RWPE2 (cell line): ENCODE results near the gene PDE8B.
"Not testable (repeated sequence)": the region's sequence is repeated elsewhere in the genome, so short reads cannot be mapped to it uniquely, and the experiment has no call there.

Source experiments
- ATAC-seq: fragments of 200-7000 bp; cut with Tn5 transposase; 3 replicates; pipeline ENCODE4 v1.9.1; 2021; ENCODE audit warnings: low read depth
- DNase-seq: peaks from one replicate; pipeline ENCODE4 v3.0.0-alpha.2; 2020; ENCODE audit warnings: low spot score
- H3K27ac ChIP-seq: fragments of 450-650 bp; 2 replicates; pipeline ENCODE4 v1.5.1; 2017; ENCODE audit warnings: mild to moderate bottlenecking; ENCODE audit not compliant: poor library complexity, severe bottlenecking
- H3K27me3 ChIP-seq: fragments of 250-450 bp; sonication (Bioruptor Pico); 2 replicates; pipeline ENCODE4 v1.5.1; 2021; ENCODE audit warnings: mild to moderate bottlenecking, moderate library complexity; ENCODE audit not compliant: insufficient read depth, poor library complexity, severe bottlenecking
- H3K36me3 ChIP-seq: fragments of 250-450 bp; sonication (Bioruptor Pico); 2 replicates; pipeline ENCODE4 v1.5.1; 2020; ENCODE audit warnings: low read depth, mild to moderate bottlenecking, moderate library complexity
- H3K4me1 ChIP-seq: fragments of 250-450 bp; sonication (Bioruptor Pico); 2 replicates; pipeline ENCODE4 v1.5.1; 2021; ENCODE audit warnings: mild to moderate bottlenecking, moderate library complexity; ENCODE audit not compliant: insufficient read depth, poor library complexity, severe bottlenecking
- H3K4me3 ChIP-seq: fragments of 250-450 bp; sonication (Bioruptor Pico); 2 replicates; pipeline ENCODE4 v1.5.1; 2021; ENCODE audit warnings: mild to moderate bottlenecking, moderate library complexity; ENCODE audit not compliant: severe bottlenecking
- H3K9me3 ChIP-seq: fragments of 250-450 bp; sonication (Bioruptor Pico); 2 replicates; pipeline ENCODE4 v1.5.1; 2021; ENCODE audit warnings: mild to moderate bottlenecking, moderate library complexity; ENCODE audit not compliant: severe bottlenecking
- CTCF ChIP-seq: fragments of 450-650 bp; IDR thresholded peaks from one replicate; pipeline ENCODE4 v1.5.1; 2017; ENCODE audit warnings: mild to moderate bottlenecking, moderate library complexity; ENCODE audit not compliant: poor library complexity, severe bottlenecking

The PDE8B gene

GRCh38 chr5:77369566-77369965 lies 159.1 kb downstream of the PDE8B start:
- peaks cover 3% of the 10 kb centered on the region for H3K27me3 ChIP-seq
- H3K27ac ChIP-seq, result no peak overlapping the region
- no peaks in the 10 kb centered on the region for H3K36me3 ChIP-seq
- no peak for TF ChIP-seq CTCF
- ATAC-seq (no peak), DNase-seq (no peak)
- H3K9me3 ChIP-seq, result no peaks in the 10 kb centered on the region
- H3K4me3 ChIP-seq, result no peak overlapping the region
- no peaks in the 10 kb centered on the region for H3K4me1 ChIP-seq

GRCh38 chr5:77374686-77375085 lies 164.2 kb downstream of the PDE8B start:
- TF ChIP-seq CTCF, result no peak
- Histone ChIP-seq H3K27ac (no peak overlapping the region), H3K4me1 (no peaks in the 10 kb centered on the region), H3K36me3 (no peaks in the 10 kb centered on the region), H3K9me3 (peaks cover 2% of the 10 kb centered on the region), H3K27me3 (peaks cover 5% of the 10 kb centered on the region), H3K4me3 (no peak overlapping the region)
- no peak for ATAC-seq
- no peak for DNase-seq

GRCh38 chr5:77376609-77377300 lies 166.3 kb downstream of the PDE8B start:
- peaks cover 2% of the 10 kb centered on the region for H3K9me3 ChIP-seq
- H3K4me3 ChIP-seq, result no peak overlapping the region
- H3K27me3 ChIP-seq, result peaks cover 3% of the 10 kb centered on the region
- TF ChIP-seq CTCF, result no peak
- H3K4me1 ChIP-seq, result no peaks in the 10 kb centered on the region
- no peak for ATAC-seq
- H3K36me3 ChIP-seq, result no peaks in the 10 kb centered on the region
- no peak for DNase-seq
- no peak overlapping the region for H3K27ac ChIP-seq

- no peak for TF ChIP-seq CTCF
Measured at GRCh38 chr5:77379558-77380061, 169.1 kb downstream of the PDE8B start.

GRCh38 chr5:77380636-77381035 lies 170.2 kb downstream of the PDE8B start:
- no peak for ATAC-seq
- H3K9me3 ChIP-seq, result peaks cover 2% of the 10 kb centered on the region
- H3K4me1 ChIP-seq, result no peaks in the 10 kb centered on the region
- peaks cover 3% of the 10 kb centered on the region for H3K27me3 ChIP-seq
- no peak for TF ChIP-seq CTCF
- H3K4me3 ChIP-seq, result no peak overlapping the region
- H3K36me3 ChIP-seq, result no peaks in the 10 kb centered on the region
- H3K27ac ChIP-seq, result no peak overlapping the region
- no peak for DNase-seq

More at GRCh38 chr5:77379558-77380061, 169.1 kb downstream of the PDE8B start:
- no peaks in the 10 kb centered on the region for H3K4me1 ChIP-seq
- H3K4me3 ChIP-seq, result no peak overlapping the region
- peaks cover 3% of the 10 kb centered on the region for H3K27me3 ChIP-seq
- H3K9me3 ChIP-seq, result peaks cover 2% of the 10 kb centered on the region
- no peak for ATAC-seq
- H3K36me3 ChIP-seq, result no peaks in the 10 kb centered on the region
- no peak overlapping the region for H3K27ac ChIP-seq
- DNase-seq, result no peak

- not testable (repeated sequence) for DNase-seq, ATAC-seq, H3K4me3 ChIP-seq, H3K27ac ChIP-seq, H3K27me3 ChIP-seq, H3K36me3 ChIP-seq, H3K4me1 ChIP-seq, H3K9me3 ChIP-seq
Measured at GRCh38 chr5:77383336-77383735, 172.9 kb downstream of the PDE8B start.

- H3K9me3 ChIP-seq, H3K27me3 ChIP-seq, ATAC-seq, DNase-seq, H3K4me3 ChIP-seq, H3K4me1 ChIP-seq, H3K36me3 ChIP-seq, H3K27ac ChIP-seq: not testable (repeated sequence)
Measured at GRCh38 chr5:77386340-77386739, 175.9 kb downstream of the PDE8B start.
